LNCaP clone FGC (cell line): ENCODE measurements around the gene RABL6.

ENCODE experiments used
- DNase-seq: peaks from one replicate; pipeline ENCODE4 v3.0.0-alpha.2; 2011; ENCODE audit warnings: low read depth
- H3K4me3 ChIP-seq: 2 replicates; pipeline ENCODE4 v1.5.1; 2011; ENCODE audit warnings: mild to moderate bottlenecking, low read depth, low read length, control low read depth
- CTCF ChIP-seq: IDR thresholded peaks from 2 replicates; pipeline ENCODE4 v1.5.1; 2012; ENCODE audit warnings: mild to moderate bottlenecking; ENCODE audit not compliant: control insufficient read depth, insufficient read depth; ENCODE audit errors: extremely low read depth

The RABL6 gene

DNA sequence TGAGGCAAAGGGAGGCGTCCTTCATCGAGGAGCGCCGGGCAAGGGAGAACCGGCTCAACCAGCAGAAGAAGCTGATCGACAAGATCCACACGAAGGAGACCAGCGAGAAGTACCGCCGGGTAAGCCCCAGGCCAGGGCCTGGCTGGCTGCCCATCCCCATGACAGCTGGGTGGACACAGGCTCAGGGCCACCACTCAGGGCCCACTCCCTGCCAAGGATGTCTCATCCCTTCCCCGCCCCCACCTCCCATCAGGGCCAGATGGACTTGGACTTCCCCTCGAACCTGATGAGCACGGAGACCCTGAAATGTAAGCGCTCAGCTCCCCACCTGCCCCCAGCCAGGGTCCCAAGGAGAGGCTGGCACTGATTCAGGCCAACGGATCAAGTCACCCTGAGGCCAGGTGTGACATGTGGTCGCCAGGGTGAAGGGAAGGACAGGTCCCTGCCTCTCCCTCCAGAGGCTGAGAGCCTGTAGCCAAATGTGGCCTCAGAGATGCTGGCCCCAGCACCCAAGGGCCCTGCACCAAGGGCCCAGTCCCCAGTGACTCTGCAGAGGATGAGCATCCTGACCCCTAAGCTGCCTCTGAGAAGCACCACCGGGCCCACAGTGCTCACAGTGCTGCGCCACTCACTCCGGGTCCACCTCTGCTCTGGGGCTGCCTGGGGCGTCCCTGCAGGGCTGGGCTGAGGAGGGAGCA is 3.1 kb upstream of the RABL6 start:
- TF ChIP-seq CTCF, result no peak
- peak; percentile 91 for DNase-seq
- H3K4me3 ChIP-seq, result no peak overlapping the region

GRCh38 chr9:136805207-136805740 is 2.5 kb upstream of the RABL6 start:
- TF ChIP-seq CTCF, result no peak
- DNase-seq, result no peak

GRCh38 chr9:136806067-136806466 is 1.7 kb upstream of the RABL6 start:
- DNase-seq, result no peak
- H3K4me3 ChIP-seq, result no peak overlapping the region; the same call in 1 of the 2 replicates
- TF ChIP-seq CTCF, result no peak

More at GRCh38 chr9:136805207-136805740, 2.5 kb upstream of the RABL6 start:
- H3K4me3 ChIP-seq, result no peak overlapping the region

- no peak for TF ChIP-seq CTCF
- H3K4me3 ChIP-seq, result peak overlapping the region; percentile 81
- no peak for DNase-seq
These were observed 1.0 kb upstream of the RABL6 start for GRCh38 chr9:136806631-136807201.

- DNase-seq, result no peak
- TF ChIP-seq CTCF, result no peak
- H3K4me3 ChIP-seq, result peak overlapping the region; percentile 81
These were observed 492 bp downstream of the RABL6 start for GRCh38 chr9:136808075-136808805.

DNA sequence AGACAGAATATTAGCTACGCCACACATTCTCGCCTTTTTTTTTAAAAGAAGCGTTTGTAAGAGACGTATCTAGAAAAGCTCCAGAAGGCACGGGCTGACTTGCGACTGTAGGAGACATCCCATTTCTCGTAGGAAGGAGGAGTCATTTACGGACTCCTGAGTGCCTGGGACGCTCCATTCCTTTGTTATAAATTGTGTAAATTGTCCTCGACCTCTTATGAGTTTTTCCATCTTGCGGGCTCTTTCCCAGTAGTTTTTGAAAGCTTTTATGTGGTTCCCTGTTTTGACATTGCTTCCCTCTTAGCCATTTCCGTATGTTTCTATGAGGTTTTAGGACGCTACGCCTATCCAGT is 1.0 kb downstream of the RABL6 start:
- H3K4me3 ChIP-seq, result peak overlapping the region; percentile 81
- no peak for TF ChIP-seq CTCF
- no peak for DNase-seq
